ENCODE results near the gene HOXC10. TPM values are rescaled to one million over a fixed set of nuclear protein-coding genes. Genes with fewer than 3 reads are reported as not detected.

The HOXC10 gene
- total RNA-seq, 1 donor from 2014 or later: not detected

GRCh38 chr12:53937099-53937498 is 47.8 kb upstream of the HOXC10 start:
- TF ChIP-seq EZH2 (IDR thresholded peaks at IDR 0.05; ENCODE audit: insufficient read depth, low read length): no peak
- TF ChIP-seq, protein P1, sequence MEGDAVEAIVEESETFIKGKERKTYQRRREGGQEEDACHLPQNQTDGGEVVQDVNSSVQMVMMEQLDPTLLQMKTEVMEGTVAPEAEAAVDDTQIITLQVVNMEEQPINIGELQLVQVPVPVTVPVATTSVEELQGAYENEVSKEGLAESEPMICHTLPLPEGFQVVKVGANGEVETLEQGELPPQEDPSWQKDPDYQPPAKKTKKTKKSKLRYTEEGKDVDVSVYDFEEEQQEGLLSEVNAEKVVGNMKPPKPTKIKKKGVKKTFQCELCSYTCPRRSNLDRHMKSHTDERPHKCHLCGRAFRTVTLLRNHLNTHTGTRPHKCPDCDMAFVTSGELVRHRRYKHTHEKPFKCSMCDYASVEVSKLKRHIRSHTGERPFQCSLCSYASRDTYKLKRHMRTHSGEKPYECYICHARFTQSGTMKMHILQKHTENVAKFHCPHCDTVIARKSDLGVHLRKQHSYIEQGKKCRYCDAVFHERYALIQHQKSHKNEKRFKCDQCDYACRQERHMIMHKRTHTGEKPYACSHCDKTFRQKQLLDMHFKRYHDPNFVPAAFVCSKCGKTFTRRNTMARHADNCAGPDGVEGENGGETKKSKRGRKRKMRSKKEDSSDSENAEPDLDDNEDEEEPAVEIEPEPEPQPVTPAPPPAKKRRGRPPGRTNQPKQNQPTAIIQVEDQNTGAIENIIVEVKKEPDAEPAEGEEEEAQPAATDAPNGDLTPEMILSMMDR (IDR thresholded peaks at IDR 0.05; ENCODE audit: insufficient read depth, low read depth, low read length): no peak
- Mint-ChIP-seq H3K27ac (ENCODE audit: unreplicated experiment) (no peak overlapping the region), H3K9me3 (ENCODE audit: unreplicated experiment) (peaks cover 26% of the 10 kb centered on the region), H3K36me3 (ENCODE audit: low read depth, unreplicated experiment) (no peaks in the 10 kb centered on the region), H3K27me3 (ENCODE audit: low read depth, unreplicated experiment) (peaks cover 91% of the 10 kb centered on the region), H3K4me3 (ENCODE audit: unreplicated experiment) (no peak overlapping the region), H3K4me1 (ENCODE audit: low read depth, unreplicated experiment) (no peaks in the 10 kb centered on the region)
- H3K4me2 ChIP-seq (ENCODE audit: low read length): no peak overlapping the region
- FAIRE-seq: no peak
- H3K36me3 ChIP-seq (ENCODE audit: insufficient read depth, low read length): no peaks in the 10 kb centered on the region
- H3K27me3 ChIP-seq (ENCODE audit: insufficient read depth, low read length): peaks cover 90% of the 10 kb centered on the region
- H3K9me3 ChIP-seq (ENCODE audit: insufficient read depth, low read depth, low read length): no peaks in the 10 kb centered on the region
- no peak for DNase-seq (ENCODE audit: low read depth)
- H3K4me1 ChIP-seq (ENCODE audit: insufficient read depth, low read length): peaks cover 2% of the 10 kb centered on the region
- H3K4me3 ChIP-seq (ENCODE audit: insufficient read depth, low read depth, low read length): no peak overlapping the region
- no peaks in the 10 kb centered on the region for H4K20me1 ChIP-seq (ENCODE audit: insufficient read depth, low read length)
- H2AFZ ChIP-seq (ENCODE audit: low read depth, low read length): no peak overlapping the region
- no peaks in the 10 kb centered on the region for H3K79me2 ChIP-seq (ENCODE audit: insufficient read depth, low read length)
- no peak overlapping the region for H3K27ac ChIP-seq (ENCODE audit: low read depth, low read length)
- no peak overlapping the region for H3K9ac ChIP-seq (ENCODE audit: low read length)

GRCh38 chr12:53937596-53938325 is 47.2 kb upstream of the HOXC10 start:
- DNase-seq (ENCODE audit: low read depth) (no peak), FAIRE-seq (no peak)
- Mint-ChIP-seq H3K27ac (ENCODE audit: unreplicated experiment) (no peak overlapping the region), H3K4me3 (ENCODE audit: unreplicated experiment) (no peak overlapping the region), H3K36me3 (ENCODE audit: low read depth, unreplicated experiment) (no peaks in the 10 kb centered on the region), H3K27me3 (ENCODE audit: low read depth, unreplicated experiment) (peaks cover 90% of the 10 kb centered on the region), H3K9me3 (ENCODE audit: unreplicated experiment) (peaks cover 21% of the 10 kb centered on the region), H3K4me1 (ENCODE audit: low read depth, unreplicated experiment) (no peaks in the 10 kb centered on the region)
- H4K20me1 ChIP-seq (ENCODE audit: insufficient read depth, low read length): no peaks in the 10 kb centered on the region
- no peaks in the 10 kb centered on the region for H3K9me3 ChIP-seq (ENCODE audit: insufficient read depth, low read depth, low read length)
- no peak for TF ChIP-seq EZH2 (IDR thresholded peaks at IDR 0.05; ENCODE audit: insufficient read depth, low read length)
- TF ChIP-seq, protein P1 (IDR thresholded peaks at IDR 0.05; ENCODE audit: insufficient read depth, low read depth, low read length): no peak
- no peak overlapping the region for H3K27ac ChIP-seq (ENCODE audit: low read depth, low read length)
- no peak overlapping the region for H3K4me2 ChIP-seq (ENCODE audit: low read length)
- no peak overlapping the region for H2AFZ ChIP-seq (ENCODE audit: low read depth, low read length)
- no peaks in the 10 kb centered on the region for H3K79me2 ChIP-seq (ENCODE audit: insufficient read depth, low read length)
- H3K27me3 ChIP-seq (ENCODE audit: insufficient read depth, low read length): peaks cover 88% of the 10 kb centered on the region
- H3K9ac ChIP-seq (ENCODE audit: low read length): no peak overlapping the region
- no peak overlapping the region for H3K4me3 ChIP-seq (ENCODE audit: insufficient read depth, low read depth, low read length)
- no peaks in the 10 kb centered on the region for H3K36me3 ChIP-seq (ENCODE audit: insufficient read depth, low read length)
- peaks cover 2% of the 10 kb centered on the region for H3K4me1 ChIP-seq (ENCODE audit: insufficient read depth, low read length)

All from astrocyte (in vitro differentiated cells and primary cell).